PC-9 (cell line): Measurements from ENCODE around the gene CD4. TPM values are rescaled to one million over a fixed set of nuclear protein-coding genes. Genes with fewer than 3 reads are reported as not detected.

Experiments
- BruUV-seq: library from RNA; stranded (reverse); fragments of 400-500 nt; replicated peaks from 2 replicates; lab custom pipeline; 2021; lab: Mats Ljungman, UMichigan
- CTCF ChIA-PET: fragments of 300-600 bp; sonication (Branson Sonifier 250); formaldehyde crosslinking; loops from one replicate; lab custom pipeline; 2022; ENCODE audit warnings: antibody characterized with exemption; lab: Charles Lee
- POLR2A ChIA-PET: fragments of 300-600 bp; sonication (Branson Sonifier 250); formaldehyde crosslinking; loops from one replicate; lab custom pipeline; 2022; ENCODE audit warnings: antibody characterized with exemption; ENCODE audit not compliant: unreplicated experiment; lab: Charles Lee
- DNase-seq, 2 experiments: peaks; one replicate each; pipeline versions ENCODE4 v3.0.0 to v3.0.0-alpha.2; 2015 to 2022; ENCODE audit warnings: mixed read lengths in 1 of 2
- H2AFZ ChIP-seq: fragments of 200-600 bp; sonication (generic); 2 replicates; pipeline ENCODE4 v1.8.1; 2017; ENCODE audit warnings: antibody characterized with exemption
- H3F3A ChIP-seq: fragments of 200-600 bp; sonication (generic); 2 replicates; pipeline ENCODE4 v1.8.1; 2017; ENCODE audit warnings: antibody characterized with exemption, mild to moderate bottlenecking, low read depth; ENCODE audit not compliant: insufficient read depth
- H3K27ac ChIP-seq: fragments of 200-600 bp; sonication (generic); 2 replicates; pipeline ENCODE4 v1.6.1; 2016; ENCODE audit warnings: mixed run types
- H3K27me3 ChIP-seq: fragments of 200-600 bp; sonication (generic); 2 replicates; pipeline ENCODE4 v1.6.1; 2016; ENCODE audit warnings: low read depth, mixed run types; ENCODE audit not compliant: insufficient read depth
- H3K36me3 ChIP-seq: fragments of 200-600 bp; sonication (generic); 2 replicates; pipeline ENCODE4 v1.6.1; 2016; ENCODE audit warnings: low read depth, mixed run types
- H3K4me1 ChIP-seq: fragments of 200-600 bp; sonication (generic); replicated peaks from 2 replicates; pipeline ENCODE4 v1.6.1; 2016; ENCODE audit warnings: mixed run types; ENCODE audit not compliant: insufficient read depth
- H3K4me2 ChIP-seq: fragments of 200-600 bp; sonication (generic); 2 replicates; pipeline ENCODE4 v1.6.1; 2017; ENCODE audit warnings: mixed run types
- H3K4me3 ChIP-seq: fragments of 200-600 bp; sonication (generic); 2 replicates; pipeline ENCODE4 v1.6.1; 2016; ENCODE audit warnings: mixed run types
- H3K79me2 ChIP-seq: fragments of 200-600 bp; sonication (generic); 2 replicates; pipeline ENCODE4 v1.6.1; 2017; ENCODE audit warnings: low read depth, mixed run types
- H3K9me2 ChIP-seq: fragments of 200-600 bp; sonication (generic); 2 replicates; pipeline ENCODE4 v1.8.1; 2017; ENCODE audit warnings: mild to moderate bottlenecking; ENCODE audit not compliant: insufficient read depth
- H3K9me3 ChIP-seq: fragments of 200-600 bp; sonication (generic); 2 replicates; pipeline ENCODE4 v1.8.1; 2016; ENCODE audit warnings: low read depth; ENCODE audit not compliant: insufficient read depth
- H4K20me1 ChIP-seq: fragments of 200-600 bp; sonication (generic); 2 replicates; pipeline ENCODE4 v1.8.1; 2017; ENCODE audit not compliant: insufficient read depth
- EZH2 ChIP-seq: fragments of 200-600 bp; sonication (generic); IDR thresholded peaks from 2 replicates; pipeline ENCODE4 v1.8.0; 2017; ENCODE audit warnings: antibody characterized with exemption, low read depth
- intact Hi-C: fragments of 100-400 bp; cut with micrococcal nuclease; formaldehyde crosslinking; loops from one replicate; pipeline ENCODE4 v1.10.0; 2022; ENCODE audit not compliant: unreplicated experiment
- total RNA-seq: library from RNA; stranded (reverse); gene quantifications from 2 replicates; pipeline ENCODE4 v1.2.3, GENCODE V29; 2021
- TF ChIP-seq, protein P1 (sequence below): fragments of 200-600 bp; sonication (generic); conservative IDR thresholded peaks from 2 replicates; pipeline ENCODE4 v1.6.1; 2017; ENCODE audit warnings: mixed run types, antibody characterized with exemption, mild to moderate bottlenecking, moderate library complexity

Gene CD4
- total RNA-seq, 1 experiment from 2014 or later: 1.0 TPM

GRCh38 chr12:6828781-6829535, 39.6 kb downstream of the CD4 start:
- Histone ChIP-seq H2AFZ (no peak overlapping the region; the same call in 1 of the 2 replicates), H3K27me3 (peaks cover 88% of the 10 kb centered on the region), H3K9me2 (no peaks in the 10 kb centered on the region), H3K36me3 (no peaks in the 10 kb centered on the region), H3K9me3 (no peaks in the 10 kb centered on the region), H3K79me2 (no peaks in the 10 kb centered on the region), H3K4me1 (no peaks in the 10 kb centered on the region), H3K4me3 (peak overlapping the region; percentile 13; the same call in 1 of the 2 replicates), H3K27ac (no peak overlapping the region), H3F3A (no peaks in the 10 kb centered on the region; the same call in 1 of the 2 replicates), H3K4me2 (peak overlapping the region; percentile 61), H4K20me1 (no peaks in the 10 kb centered on the region)
- ChIA-PET POLR2A (interaction anchor here (0.7 kb wide), 1 partner anchor 44 kb away, joined by 4 read pairs; no protein-coding TSS in a partner anchor), CTCF (interaction anchor here (1.3 kb wide), 1 partner anchor 75 kb away, joined by 5 read pairs; no protein-coding TSS in a partner anchor)
- BruUV-seq: no TSS peak
- DNase-seq: no peak
- peak; percentile 99 for TF ChIP-seq EZH2
- TF ChIP-seq, protein P1, sequence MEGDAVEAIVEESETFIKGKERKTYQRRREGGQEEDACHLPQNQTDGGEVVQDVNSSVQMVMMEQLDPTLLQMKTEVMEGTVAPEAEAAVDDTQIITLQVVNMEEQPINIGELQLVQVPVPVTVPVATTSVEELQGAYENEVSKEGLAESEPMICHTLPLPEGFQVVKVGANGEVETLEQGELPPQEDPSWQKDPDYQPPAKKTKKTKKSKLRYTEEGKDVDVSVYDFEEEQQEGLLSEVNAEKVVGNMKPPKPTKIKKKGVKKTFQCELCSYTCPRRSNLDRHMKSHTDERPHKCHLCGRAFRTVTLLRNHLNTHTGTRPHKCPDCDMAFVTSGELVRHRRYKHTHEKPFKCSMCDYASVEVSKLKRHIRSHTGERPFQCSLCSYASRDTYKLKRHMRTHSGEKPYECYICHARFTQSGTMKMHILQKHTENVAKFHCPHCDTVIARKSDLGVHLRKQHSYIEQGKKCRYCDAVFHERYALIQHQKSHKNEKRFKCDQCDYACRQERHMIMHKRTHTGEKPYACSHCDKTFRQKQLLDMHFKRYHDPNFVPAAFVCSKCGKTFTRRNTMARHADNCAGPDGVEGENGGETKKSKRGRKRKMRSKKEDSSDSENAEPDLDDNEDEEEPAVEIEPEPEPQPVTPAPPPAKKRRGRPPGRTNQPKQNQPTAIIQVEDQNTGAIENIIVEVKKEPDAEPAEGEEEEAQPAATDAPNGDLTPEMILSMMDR: no peak
- intact Hi-C loops: loop anchor here (5.0 kb wide), 2 partner anchors 142 to 262 kb away; partner anchors contain the start of genes NOP2 and ZNF384

DNA sequence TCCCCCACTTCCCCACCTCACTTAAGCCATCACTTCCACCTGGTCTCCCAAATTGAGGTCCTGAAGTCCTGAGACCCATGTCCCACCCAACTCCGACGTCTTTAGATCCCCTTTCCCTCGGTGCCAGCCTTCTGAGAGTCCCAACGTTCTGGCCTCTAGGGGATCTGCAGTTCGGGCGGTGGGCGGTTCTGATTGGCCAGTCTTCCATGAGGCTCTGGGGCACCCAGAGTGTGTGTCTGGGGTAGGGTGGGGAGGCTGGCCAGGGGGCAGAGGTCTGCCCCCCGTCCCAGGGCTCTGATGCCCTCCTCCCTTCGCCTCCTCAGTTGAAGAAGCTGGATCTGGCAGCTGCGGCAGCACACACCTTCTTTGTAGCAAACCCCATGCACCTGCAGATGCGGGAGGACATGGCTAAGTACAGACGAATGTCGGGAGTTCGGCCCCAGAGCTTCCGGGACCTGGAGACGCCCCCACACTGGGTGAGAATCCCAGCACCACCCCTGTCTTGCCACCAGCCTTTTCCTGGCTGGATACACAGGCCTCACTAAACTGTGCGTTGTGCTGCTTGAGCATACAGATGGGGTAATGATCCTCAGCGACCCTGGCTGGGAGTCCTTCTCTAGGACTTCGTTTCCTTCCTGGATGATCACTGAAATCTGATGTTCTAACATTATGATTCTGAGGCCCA, 40.4 kb downstream of the CD4 start:
- Histone ChIP-seq H3K4me1 (no peaks in the 10 kb centered on the region), H3F3A (no peaks in the 10 kb centered on the region; the same call in 1 of the 2 replicates), H4K20me1 (no peaks in the 10 kb centered on the region), H2AFZ (no peak overlapping the region), H3K9me2 (no peaks in the 10 kb centered on the region), H3K4me2 (peak overlapping the region; percentile 61; the same call in 1 of the 2 replicates), H3K9me3 (no peaks in the 10 kb centered on the region), H3K36me3 (no peaks in the 10 kb centered on the region), H3K27me3 (peaks cover 80% of the 10 kb centered on the region), H3K27ac (no peak overlapping the region), H3K79me2 (no peaks in the 10 kb centered on the region), H3K4me3 (no peak overlapping the region)
- DNase-seq: no peak
- intact Hi-C loops: loop anchor here (5.0 kb wide), 2 partner anchors 142 to 262 kb away; partner anchors contain the start of genes NOP2 and ZNF384
- no peak; the same call in 1 of the 2 replicates for TF ChIP-seq EZH2
- TF ChIP-seq, protein P1: no peak
- ChIA-PET POLR2A (interaction anchor here (0.7 kb wide), 1 partner anchor 44 kb away, joined by 4 read pairs; no protein-coding TSS in a partner anchor), CTCF (interaction anchor here (1.3 kb wide), 1 partner anchor 76 kb away, joined by 5 read pairs; no protein-coding TSS in a partner anchor)
- no TSS peak for BruUV-seq

DNA sequence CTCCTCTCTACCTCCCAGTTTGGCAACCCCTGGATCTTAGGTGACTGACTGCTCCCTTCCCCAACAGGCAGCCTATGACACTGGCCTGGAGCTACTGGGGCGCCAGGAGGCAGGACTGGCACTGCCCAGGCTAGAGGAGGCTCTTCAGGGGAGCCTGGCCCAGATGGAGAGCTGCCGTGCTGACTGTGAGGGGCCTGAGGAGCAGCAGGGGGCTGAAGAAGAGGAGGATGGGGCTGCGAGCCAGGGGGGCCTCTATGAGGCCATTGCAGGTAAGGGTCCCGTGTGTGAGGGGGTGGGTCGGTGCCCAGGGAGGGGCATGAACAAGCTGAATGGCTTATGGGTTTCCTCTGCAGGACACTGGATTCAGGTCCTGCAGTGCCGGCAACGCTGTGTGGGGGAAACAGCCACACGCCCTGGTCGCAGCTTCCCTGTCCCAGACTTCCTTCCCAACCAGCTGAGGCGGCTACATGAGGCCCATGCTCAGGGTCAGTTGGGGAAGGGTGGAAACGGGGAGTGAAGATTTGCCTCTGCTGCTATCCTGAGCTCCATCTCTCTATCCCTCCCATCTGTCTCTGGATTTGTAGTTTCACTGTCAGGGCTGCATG, 41.1 kb downstream of the CD4 start:
- no peak for DNase-seq
- Histone ChIP-seq H3K4me1 (no peaks in the 10 kb centered on the region), H3K36me3 (no peaks in the 10 kb centered on the region), H3F3A (no peaks in the 10 kb centered on the region), H3K27ac (no peak overlapping the region), H3K79me2 (no peaks in the 10 kb centered on the region), H4K20me1 (no peaks in the 10 kb centered on the region), H3K27me3 (peaks cover 73% of the 10 kb centered on the region), H3K9me3 (no peaks in the 10 kb centered on the region), H3K9me2 (no peaks in the 10 kb centered on the region), H3K4me2 (no peak overlapping the region), H3K4me3 (no peak overlapping the region), H2AFZ (no peak overlapping the region)
- BruUV-seq: no TSS peak
- intact Hi-C loops: no loop called here
- ChIA-PET CTCF (interaction anchor here (0.6 kb wide), 1 partner anchor 63 kb away, joined by 3 read pairs; no protein-coding TSS in a partner anchor), POLR2A (interaction anchor here (0.6 kb wide), 1 partner anchor 21 kb away, joined by 4 read pairs; the partner anchor contains the start of gene CDCA3)
- TF ChIP-seq EZH2: no peak
- TF ChIP-seq, protein P1: no peak
